Keratinocyte (primary cell): ENCODE results near the gene SBK1. TPM values are rescaled to one million over a fixed set of nuclear protein-coding genes. Genes with fewer than 3 reads are reported as not detected.

Experiments used
- DNase-seq: peaks from one replicate; pipeline ENCODE4 v3.0.0-alpha.2; 2011; ENCODE audit warnings: low read depth, missing footprints, low spot score
- FAIRE-seq: peaks from 2 replicates; lab custom pipeline; 2011; peaks lifted over from hg19 to GRCh38; lab: Jason Lieb, UNC
- H2AFZ ChIP-seq: 2 replicates; pipeline ENCODE4 v1.6.0; 2012; ENCODE audit warnings: low read length, control low read depth, inconsistent platforms; ENCODE audit not compliant: control insufficient read depth
- H3K27ac ChIP-seq: 2 replicates; pipeline ENCODE4 v1.5.1; 2011; ENCODE audit warnings: low read length; ENCODE audit not compliant: control insufficient read depth, insufficient read depth
- H3K27me3 ChIP-seq: 3 replicates; pipeline ENCODE4 v1.6.0; 2011; ENCODE audit warnings: low read length; ENCODE audit not compliant: control insufficient read depth, insufficient read depth; ENCODE audit errors: extremely low read depth
- H3K36me3 ChIP-seq, 2 experiments: 2 replicates in 1 of 2; 3 replicates in 1 of 2; pipeline ENCODE4 v1.5.1; 2011; ENCODE audit warnings: low read length in 2 of 2, mild to moderate bottlenecking in 1 of 2; ENCODE audit not compliant: control insufficient read depth in 2 of 2, insufficient read depth in 2 of 2; ENCODE audit errors: extremely low read depth in 1 of 2
- H3K4me1 ChIP-seq: 3 replicates; pipeline ENCODE4 v1.5.1; 2011; ENCODE audit warnings: low read length; ENCODE audit not compliant: control insufficient read depth, insufficient read depth; ENCODE audit errors: extremely low read depth
- H3K4me2 ChIP-seq: 3 replicates; pipeline ENCODE4 v1.6.0; 2011; ENCODE audit warnings: low read depth, low read length; ENCODE audit not compliant: control insufficient read depth, insufficient read depth; ENCODE audit errors: extremely low read depth
- H3K4me3 ChIP-seq, 3 experiments: fragments of 200-600 bp in 1 of 3; sonication (generic) in 1 of 3; 2 replicates in 2 of 3; 3 replicates in 1 of 3; pipeline ENCODE4 v1.5.1; 2011 to 2016; ENCODE audit warnings: low read length in 3 of 3, mild to moderate bottlenecking in 3 of 3, control low read depth in 2 of 3, inconsistent platforms in 1 of 3, low read depth in 1 of 3, mixed read lengths in 1 of 3, mixed run types in 1 of 3, moderate library complexity in 1 of 3; ENCODE audit not compliant: control insufficient read depth in 2 of 3, insufficient read depth in 2 of 3; ENCODE audit errors: extremely low read depth in 1 of 3
- H3K79me2 ChIP-seq: 2 replicates; pipeline ENCODE4 v1.6.0; 2012; ENCODE audit warnings: low read length; ENCODE audit not compliant: control insufficient read depth, insufficient read depth
- H3K9ac ChIP-seq: 3 replicates; pipeline ENCODE4 v1.6.0; 2011; ENCODE audit warnings: low read length; ENCODE audit not compliant: control insufficient read depth, insufficient read depth; ENCODE audit errors: extremely low read depth
- H3K9me1 ChIP-seq: 3 replicates; pipeline ENCODE4 v1.6.0; 2011; ENCODE audit warnings: low read length; ENCODE audit not compliant: control insufficient read depth, insufficient read depth; ENCODE audit errors: extremely low read depth
- H3K9me3 ChIP-seq: 2 replicates; pipeline ENCODE4 v1.5.1; 2012; ENCODE audit warnings: low read depth, low read length; ENCODE audit not compliant: control insufficient read depth
- H4K20me1 ChIP-seq: 3 replicates; pipeline ENCODE4 v1.6.0; 2011; ENCODE audit warnings: low read length; ENCODE audit not compliant: control insufficient read depth, insufficient read depth; ENCODE audit errors: extremely low read depth
- CTCF ChIP-seq, 3 experiments: IDR thresholded peaks in 1 of 3; conservative IDR thresholded peaks in 1 of 3; optimal IDR thresholded peaks in 1 of 3; 2 replicates in 2 of 3; 3 replicates in 1 of 3; pipeline versions ENCODE3 to v1.5.1; 2011; ENCODE audit warnings: low read length in 3 of 3, mild to moderate bottlenecking in 3 of 3, moderate library complexity in 2 of 3, control low read depth in 1 of 3, inconsistent platforms in 1 of 3; ENCODE audit not compliant: insufficient read depth in 2 of 3; ENCODE audit errors: extremely low read depth in 1 of 3
- EZH2 ChIP-seq: IDR thresholded peaks from one replicate; pipeline ENCODE4 v1.6.1; 2012; ENCODE audit warnings: inconsistent platforms, mild to moderate bottlenecking, low read length, moderate library complexity
- dilution Hi-C: fragments of 300-500 bp; cut with MboI; formaldehyde crosslinking; loops from one replicate; pipeline ENCODE4 v1.7.0; 2020; ENCODE audit warnings: low sequenced_read_pairs; ENCODE audit not compliant: extremely low pct_ligation_motif_present
- polyA plus RNA-seq, 5 experiments: library from polyadenylated mRNA; depleted of rRNA in 3 of 5; stranded (reverse) in 3 of 5; stranded (forward) in 1 of 5; unstranded in 1 of 5; fragments of >200 nt; gene quantifications; 1 replicate in 1 of 5; 2 replicates in 3 of 5; 3 replicates in 1 of 5; pipeline versions ENCODE4 v1.2.1 to v1.2.3, GENCODE V29; 2011 to 2012; ENCODE audit warnings: missing spikeins in 2 of 5, low read depth in 1 of 5, low replicate concordance in 1 of 5

Gene SBK1
- polyA plus RNA-seq, 1 donor (not counting 4 experiments of a cell fraction or from before 2014, with no cell fraction given), result 0.04 TPM

GRCh38 chr16:28309811-28310311 is 17.5 kb downstream of the SBK1 start:
- Histone ChIP-seq H3K27me3 (no peaks in the 10 kb centered on the region), H2AFZ (no peak overlapping the region), H3K79me2 (no peaks in the 10 kb centered on the region), H3K9ac (no peak overlapping the region), H3K36me3 (no peaks in the 10 kb centered on the region), H3K27ac (no peak overlapping the region), H3K4me3 (no peak overlapping the region), H3K9me1 (no peaks in the 10 kb centered on the region), H3K4me2 (no peak overlapping the region), H4K20me1 (no peaks in the 10 kb centered on the region), H3K4me1 (no peaks in the 10 kb centered on the region), H3K9me3 (no peaks in the 10 kb centered on the region)
- dilution Hi-C loops, result no loop called here
- FAIRE-seq (no peak), DNase-seq (no peak)
- TF ChIP-seq CTCF (optimal IDR thresholded peaks at IDR 0.05 in 1 of 3, IDR thresholded peaks at IDR 0.05 in 1 of 3, conservative IDR thresholded peaks at IDR 0.05 in 1 of 3; ENCODE audit: extremely low read depth in 1 of 3, insufficient read depth in 2 of 3, low read length in 3 of 3) (no peak), EZH2 (no peak)

- no peak overlapping the region for H3K4me2 ChIP-seq
- no peaks in the 10 kb centered on the region for H3K9me3 ChIP-seq
- H3K4me3 ChIP-seq, result no peak overlapping the region
- no peaks in the 10 kb centered on the region for H4K20me1 ChIP-seq
- no peaks in the 10 kb centered on the region for H3K27me3 ChIP-seq
- FAIRE-seq (no peak), DNase-seq (no peak)
- H3K9ac ChIP-seq, result no peak overlapping the region
- H3K79me2 ChIP-seq, result no peaks in the 10 kb centered on the region
- dilution Hi-C loops, result no loop called here
- H3K4me1 ChIP-seq, result no peaks in the 10 kb centered on the region
- H2AFZ ChIP-seq, result no peak overlapping the region
- no peak for TF ChIP-seq CTCF (optimal IDR thresholded peaks at IDR 0.05 in 1 of 3, IDR thresholded peaks at IDR 0.05 in 1 of 3, conservative IDR thresholded peaks at IDR 0.05 in 1 of 3; ENCODE audit: extremely low read depth in 1 of 3, insufficient read depth in 2 of 3, low read length in 3 of 3)
- no peak for TF ChIP-seq EZH2
- H3K27ac ChIP-seq, result no peak overlapping the region
- no peaks in the 10 kb centered on the region for H3K9me1 ChIP-seq
- H3K36me3 ChIP-seq, result no peaks in the 10 kb centered on the region
Measured at GRCh38 chr16:28310796-28311195, 18.5 kb downstream of the SBK1 start.
